ENCODE results near the gene C22orf39. TPM values are rescaled to one million over a fixed set of nuclear protein-coding genes. Genes with fewer than 3 reads are reported as not detected.
"Not testable (repeated sequence)": the region's sequence is repeated elsewhere in the genome, so short reads cannot be mapped to it uniquely, and the experiment has no call there.

C22orf39 gene
- total and polyA plus RNA-seq, 4 donors: 11.3 to 22.4 (median 13.5) TPM

- DNase-seq (ENCODE audit: low spot score): no peak
- no peak overlapping the region for H3K9ac ChIP-seq (ENCODE audit: low read depth in 1 of 2, low read length in 2 of 2)
- H3K4me3 ChIP-seq (ENCODE audit: low read depth in 1 of 3, low read length in 3 of 3): no peak overlapping the region
- 84% methylated on average over 7 of the region's 7 CpGs for WGBS
- H3K27ac ChIP-seq (ENCODE audit: low read depth in 1 of 2, low read length in 2 of 2): no peak overlapping the region
- TF ChIP-seq MAX (IDR thresholded peaks at IDR 0.05) (no peak), HNF4G (IDR thresholded peaks at IDR 0.05) (no peak), CTCF (IDR thresholded peaks at IDR 0.05; ENCODE audit: low read depth, low read length, missing input control) (no peak), FOXA1 (IDR thresholded peaks at IDR 0.05) (no peak), ZBTB33 (IDR thresholded peaks at IDR 0.05) (no peak), TAF1 (conservative IDR thresholded peaks at IDR 0.05) (no peak)
- no peaks in the 10 kb centered on the region for H3K27me3 ChIP-seq (ENCODE audit: control insufficient read depth in 4 of 4, insufficient read depth in 4 of 4, low read length in 3 of 4)
- no peaks in the 10 kb centered on the region for H3K9me3 ChIP-seq (ENCODE audit: control insufficient read depth in 4 of 4, low read length in 3 of 4)
- peaks cover 0 to 9% (median 3%) of the 10 kb centered on the region in 4 donors for H3K4me1 ChIP-seq (ENCODE audit: control insufficient read depth in 4 of 4, insufficient read depth in 4 of 4, low read length in 3 of 4)
- peaks cover 3 to 17% (median 11%) of the 10 kb centered on the region in 4 donors for H3K36me3 ChIP-seq (ENCODE audit: control insufficient read depth in 4 of 4, insufficient read depth in 3 of 4, low read depth in 1 of 4, low read length in 3 of 4)
Observed at GRCh38 chr22:19438298-19438697, 9.2 kb downstream of the C22orf39 start.

GRCh38 chr22:19436444-19437161, 10.9 kb downstream of the C22orf39 start:
- Histone ChIP-seq H3K36me3 (ENCODE audit: control insufficient read depth in 4 of 4, insufficient read depth in 3 of 4, low read depth in 1 of 4, low read length in 3 of 4) (peaks cover 3 to 16% (median 11%) of the 10 kb centered on the region in 4 donors), H3K4me1 (ENCODE audit: control insufficient read depth in 4 of 4, insufficient read depth in 4 of 4, low read length in 3 of 4) (peaks cover 0 to 14% (median 7%) of the 10 kb centered on the region in 4 donors)
- H3K9ac ChIP-seq (ENCODE audit: low read depth in 1 of 2, low read length in 2 of 2); H3K27ac ChIP-seq (ENCODE audit: low read depth in 1 of 2, low read length in 2 of 2); DNase-seq (ENCODE audit: low spot score); H3K4me3 ChIP-seq (ENCODE audit: low read depth in 1 of 3, low read length in 3 of 3); H3K27me3 ChIP-seq (ENCODE audit: control insufficient read depth in 4 of 4, insufficient read depth in 4 of 4, low read length in 3 of 4); H3K9me3 ChIP-seq (ENCODE audit: control insufficient read depth in 4 of 4, low read length in 3 of 4): not testable (repeated sequence)
- WGBS: 96% methylated on average over 9 of the region's 9 CpGs

- WGBS: 92% methylated on average over 2 of the region's 2 CpGs
Observed at GRCh38 chr22:19434829-19435580, 12.5 kb downstream of the C22orf39 start.

More at GRCh38 chr22:19434829-19435580, 12.5 kb downstream of the C22orf39 start:
- Histone ChIP-seq H3K4me3 (ENCODE audit: low read depth in 1 of 3, low read length in 3 of 3) (no peak overlapping the region), H3K27ac (ENCODE audit: low read depth in 1 of 2, low read length in 2 of 2) (no peak overlapping the region), H3K4me1 (ENCODE audit: control insufficient read depth in 4 of 4, insufficient read depth in 4 of 4, low read length in 3 of 4) (peaks cover 0 to 18% (median 14%) of the 10 kb centered on the region in 4 donors), H3K9ac (ENCODE audit: low read depth in 1 of 2, low read length in 2 of 2) (no peak overlapping the region), H3K27me3 (ENCODE audit: control insufficient read depth in 4 of 4, insufficient read depth in 4 of 4, low read length in 3 of 4) (no peaks in the 10 kb centered on the region), H3K36me3 (ENCODE audit: control insufficient read depth in 4 of 4, insufficient read depth in 3 of 4, low read depth in 1 of 4, low read length in 3 of 4) (peaks cover 3 to 16% (median 11%) of the 10 kb centered on the region in 4 donors), H3K9me3 (ENCODE audit: control insufficient read depth in 4 of 4, low read length in 3 of 4) (no peaks in the 10 kb centered on the region)
- TF ChIP-seq FOXA2 (IDR thresholded peaks at IDR 0.05): no peak
- no peak for TF ChIP-seq HNF4A (conservative IDR thresholded peaks at IDR 0.05)
- no peak for TF ChIP-seq RXRA (IDR thresholded peaks at IDR 0.05)
- no peak for TF ChIP-seq FOXA1 (IDR thresholded peaks at IDR 0.05)
- no peak for TF ChIP-seq SP1 (IDR thresholded peaks at IDR 0.05)
- no peak for TF ChIP-seq CTCF (IDR thresholded peaks at IDR 0.05; ENCODE audit: low read depth, low read length, missing input control)
- no peak for TF ChIP-seq RAD21 (IDR thresholded peaks at IDR 0.05)
- TF ChIP-seq MAX (IDR thresholded peaks at IDR 0.05): no peak
- DNase-seq (ENCODE audit: low spot score): no peak

All from liver (tissue), 9 donors.